DND-41 (cell line): ENCODE data around the gene PIK3CD.

Source experiments
- CTCF ChIP-seq: IDR thresholded peaks from 2 replicates; pipeline ENCODE4 v1.5.1; 2012; ENCODE audit warnings: borderline replicate concordance, low read length, moderate library complexity, mild to moderate bottlenecking; ENCODE audit not compliant: poor library complexity, severe bottlenecking; ENCODE audit errors: extremely low read depth
- EZH2 ChIP-seq: IDR thresholded peaks from 3 replicates; pipeline ENCODE4 v1.6.1; 2012; ENCODE audit warnings: borderline replicate concordance, low read depth, mild to moderate bottlenecking, moderate library complexity, low read length, inconsistent platforms; ENCODE audit not compliant: severe bottlenecking

GRCh38 chr1:9613625-9614299 is 37.8 kb upstream of the PIK3CD start:
- TF ChIP-seq EZH2: no peak
- TF ChIP-seq CTCF: no peak
